NB4 (cell line): ENCODE measurements around the gene SEMA5A.

Source experiments
- POLR2A ChIP-seq: IDR thresholded peaks from 2 replicates; pipeline ENCODE4 v1.6.1; 2011; ENCODE audit warnings: mild to moderate bottlenecking; ENCODE audit not compliant: insufficient read length; ENCODE audit errors: extremely low read depth
- TF ChIP-seq, protein P1 (sequence below): IDR thresholded peaks from one replicate; pipeline ENCODE4 v1.5.1; 2012; ENCODE audit warnings: low read depth, low read length

DNA sequence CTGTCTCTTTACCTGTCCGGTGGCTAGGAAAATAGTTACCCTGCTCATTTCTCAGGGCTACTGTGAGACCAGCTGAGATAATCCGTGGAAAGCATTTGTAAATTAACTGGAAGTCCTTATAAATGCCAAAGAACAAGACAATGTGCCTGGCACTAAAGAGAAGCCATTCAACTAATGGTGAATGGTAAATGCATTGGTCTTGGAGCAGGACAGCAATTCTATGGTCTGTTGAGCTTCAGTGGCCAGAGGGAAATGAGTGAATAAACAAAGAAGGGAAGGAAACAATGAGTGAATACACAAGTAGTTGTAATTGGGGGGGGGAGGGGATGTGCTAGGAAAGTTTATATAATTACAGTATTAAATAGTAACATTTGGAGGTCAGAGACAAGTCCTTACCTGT is 353.6 kb downstream of the SEMA5A start:
- TF ChIP-seq, protein P1, sequence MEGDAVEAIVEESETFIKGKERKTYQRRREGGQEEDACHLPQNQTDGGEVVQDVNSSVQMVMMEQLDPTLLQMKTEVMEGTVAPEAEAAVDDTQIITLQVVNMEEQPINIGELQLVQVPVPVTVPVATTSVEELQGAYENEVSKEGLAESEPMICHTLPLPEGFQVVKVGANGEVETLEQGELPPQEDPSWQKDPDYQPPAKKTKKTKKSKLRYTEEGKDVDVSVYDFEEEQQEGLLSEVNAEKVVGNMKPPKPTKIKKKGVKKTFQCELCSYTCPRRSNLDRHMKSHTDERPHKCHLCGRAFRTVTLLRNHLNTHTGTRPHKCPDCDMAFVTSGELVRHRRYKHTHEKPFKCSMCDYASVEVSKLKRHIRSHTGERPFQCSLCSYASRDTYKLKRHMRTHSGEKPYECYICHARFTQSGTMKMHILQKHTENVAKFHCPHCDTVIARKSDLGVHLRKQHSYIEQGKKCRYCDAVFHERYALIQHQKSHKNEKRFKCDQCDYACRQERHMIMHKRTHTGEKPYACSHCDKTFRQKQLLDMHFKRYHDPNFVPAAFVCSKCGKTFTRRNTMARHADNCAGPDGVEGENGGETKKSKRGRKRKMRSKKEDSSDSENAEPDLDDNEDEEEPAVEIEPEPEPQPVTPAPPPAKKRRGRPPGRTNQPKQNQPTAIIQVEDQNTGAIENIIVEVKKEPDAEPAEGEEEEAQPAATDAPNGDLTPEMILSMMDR = no peak
- no peak for TF ChIP-seq POLR2A
